IPS-20b (cell line): ENCODE data around the gene TMC4.
A peak's percentile ranks its signal among the peaks of the same experiment; 100 is the strongest.
"Not testable (repeated sequence)": the region's sequence is repeated elsewhere in the genome, so short reads cannot be mapped to it uniquely, and the experiment has no call there.

Experiments used
- H3K27ac ChIP-seq: one replicate; pipeline ENCODE4 v1.5.1; 2013; ENCODE audit warnings: low read length
- H3K27me3 ChIP-seq: 2 replicates; pipeline ENCODE4 v1.6.1; 2013; ENCODE audit warnings: mild to moderate bottlenecking, low read length, inconsistent platforms; ENCODE audit not compliant: insufficient read depth
- H3K36me3 ChIP-seq: 2 replicates; pipeline ENCODE4 v1.6.1; 2013; ENCODE audit warnings: low read depth, mild to moderate bottlenecking, inconsistent platforms, low read length, moderate library complexity; ENCODE audit not compliant: insufficient read depth
- H3K4me1 ChIP-seq: 2 replicates; pipeline ENCODE4 v1.6.1; 2013; ENCODE audit warnings: mild to moderate bottlenecking, control low read depth, inconsistent platforms, low read length, moderate library complexity; ENCODE audit not compliant: insufficient read depth
- H3K4me3 ChIP-seq: 2 replicates; pipeline ENCODE4 v1.5.1; 2013; ENCODE audit warnings: mild to moderate bottlenecking, low read length, inconsistent platforms
- H3K9ac ChIP-seq: 2 replicates; pipeline ENCODE4 v1.6.1; 2013; ENCODE audit warnings: low read depth, mild to moderate bottlenecking, inconsistent platforms, low read length, moderate library complexity
- H3K9me3 ChIP-seq: 2 replicates; pipeline ENCODE4 v1.6.1; 2013; ENCODE audit warnings: mild to moderate bottlenecking, low read depth, low read length, inconsistent platforms; ENCODE audit not compliant: insufficient read depth

The TMC4 gene

GRCh38 chr19:54199401-54199800, 26.4 kb upstream of the TMC4 start:
- Histone ChIP-seq H3K9ac (peak overlapping the region; percentile 13; the same call in 1 of the 2 replicates), H3K9me3 (no peaks in the 10 kb centered on the region), H3K4me3 (no peak overlapping the region), H3K4me1 (peaks cover 13% of the 10 kb centered on the region), H3K27me3 (no peaks in the 10 kb centered on the region), H3K27ac (no peak overlapping the region), H3K36me3 (peaks cover 39% of the 10 kb centered on the region)

- H3K36me3 ChIP-seq: peaks cover 27% of the 10 kb centered on the region
- H3K4me3 ChIP-seq: no peak overlapping the region
- no peak overlapping the region for H3K27ac ChIP-seq
- H3K27me3 ChIP-seq: no peaks in the 10 kb centered on the region
- H3K9me3 ChIP-seq: no peaks in the 10 kb centered on the region
- H3K9ac ChIP-seq: no peak overlapping the region
- peaks cover 3% of the 10 kb centered on the region; the same call in 1 of the 2 replicates for H3K4me1 ChIP-seq
Measured at GRCh38 chr19:54197121-54197520, 24.2 kb upstream of the TMC4 start.

- no peaks in the 10 kb centered on the region for H3K9me3 ChIP-seq
- peaks cover 21% of the 10 kb centered on the region for H3K36me3 ChIP-seq
- peaks cover 4% of the 10 kb centered on the region; the same call in 1 of the 2 replicates for H3K4me1 ChIP-seq
- no peak overlapping the region for H3K27ac ChIP-seq
- no peak overlapping the region for H3K4me3 ChIP-seq
- H3K9ac ChIP-seq: no peak overlapping the region
- H3K27me3 ChIP-seq: no peaks in the 10 kb centered on the region
Measured at GRCh38 chr19:54196536-54196935, 23.6 kb upstream of the TMC4 start.

GRCh38 chr19:54194463-54194862, 21.5 kb upstream of the TMC4 start:
- H3K9me3 ChIP-seq, H3K9ac ChIP-seq, H3K4me1 ChIP-seq, H3K27me3 ChIP-seq, H3K4me3 ChIP-seq, H3K27ac ChIP-seq: not testable (repeated sequence)
- H3K36me3 ChIP-seq: peaks cover 15% of the 10 kb centered on the region

- Histone ChIP-seq H3K9me3 (no peaks in the 10 kb centered on the region), H3K27ac (no peak overlapping the region), H3K4me3 (no peak overlapping the region), H3K4me1 (peaks cover 4% of the 10 kb centered on the region; the same call in 1 of the 2 replicates), H3K27me3 (no peaks in the 10 kb centered on the region), H3K36me3 (peaks cover 15% of the 10 kb centered on the region), H3K9ac (no peak overlapping the region)
Measured at GRCh38 chr19:54193011-54193410, 20.1 kb upstream of the TMC4 start.

- peaks cover 4% of the 10 kb centered on the region; the same call in 1 of the 2 replicates for H3K4me1 ChIP-seq
- H3K36me3 ChIP-seq: peaks cover 20% of the 10 kb centered on the region
- no peaks in the 10 kb centered on the region for H3K27me3 ChIP-seq
- peak overlapping the region; percentile 75 for H3K4me3 ChIP-seq
- peak overlapping the region; percentile 53 for H3K27ac ChIP-seq
- H3K9me3 ChIP-seq: no peaks in the 10 kb centered on the region
- H3K9ac ChIP-seq: peak overlapping the region; percentile 91
Measured at GRCh38 chr19:54191811-54192453, 19.0 kb upstream of the TMC4 start.

GRCh38 chr19:54191011-54191810, 18.3 kb upstream of the TMC4 start, which contains the start of gene TSEN34:
Gene TSEN34, plus strand, starts transcription at chr19:54191308. Its CDS starts 57 bp downstream, at chr19:54191365.
- Histone ChIP-seq H3K27me3 (no peaks in the 10 kb centered on the region), H3K9ac (peak within 1 kb of the TSS; percentile 91), H3K9me3 (no peaks in the 10 kb centered on the region), H3K36me3 (peaks cover 27% of the 10 kb centered on the region), H3K27ac (peak within 1 kb of the TSS; percentile 75), H3K4me1 (peaks cover 4% of the 10 kb centered on the region; the same call in 1 of the 2 replicates), H3K4me3 (peak within 1 kb of the TSS; percentile 75)

- Histone ChIP-seq H3K4me3 (peak overlapping the region; percentile 75), H3K27ac (peak overlapping the region; percentile 75), H3K9ac (peak overlapping the region; percentile 91), H3K27me3 (no peaks in the 10 kb centered on the region), H3K4me1 (peaks cover 4% of the 10 kb centered on the region; the same call in 1 of the 2 replicates), H3K36me3 (peaks cover 27% of the 10 kb centered on the region), H3K9me3 (no peaks in the 10 kb centered on the region)
Measured at GRCh38 chr19:54190503-54191010, 17.6 kb upstream of the TMC4 start.

- peak overlapping the region; percentile 75 for H3K27ac ChIP-seq
- peak overlapping the region; percentile 87 for H3K4me3 ChIP-seq
- no peaks in the 10 kb centered on the region for H3K9me3 ChIP-seq
- no peaks in the 10 kb centered on the region for H3K27me3 ChIP-seq
- peaks cover 29% of the 10 kb centered on the region for H3K36me3 ChIP-seq
- peaks cover 4% of the 10 kb centered on the region; the same call in 1 of the 2 replicates for H3K4me1 ChIP-seq
- peak overlapping the region; percentile 93 for H3K9ac ChIP-seq
Measured at GRCh38 chr19:54189735-54190502, 17.0 kb upstream of the TMC4 start.

GRCh38 chr19:54189145-54189734, 16.3 kb upstream of the TMC4 start, which contains the start of gene MBOAT7:
Gene MBOAT7, minus strand, starts transcription at chr19:54189580. Its CDS starts 1,072 bp downstream, at chr19:54188508.
- peaks cover 4% of the 10 kb centered on the region; the same call in 1 of the 2 replicates for H3K4me1 ChIP-seq

More at GRCh38 chr19:54189145-54189734, 16.3 kb upstream of the TMC4 start, which contains the start of gene MBOAT7:
- H3K4me3 ChIP-seq: peak within 1 kb of the TSS; percentile 87
- H3K9me3 ChIP-seq: no peaks in the 10 kb centered on the region
- H3K27ac ChIP-seq: peak within 1 kb of the TSS; percentile 75
- H3K36me3 ChIP-seq: peaks cover 29% of the 10 kb centered on the region
- peak within 1 kb of the TSS; percentile 93 for H3K9ac ChIP-seq
- H3K27me3 ChIP-seq: no peaks in the 10 kb centered on the region
